NT2/D1 (cell line): Measurements from ENCODE around the gene SORCS1.

ENCODE experiments used
- YY1 ChIP-seq: IDR thresholded peaks from 2 replicates; pipeline ENCODE4 v1.6.1; 2011; ENCODE audit not compliant: insufficient read length, insufficient read depth
- ZNF274 ChIP-seq: IDR thresholded peaks from 2 replicates; pipeline ENCODE4 v1.6.1; 2011; ENCODE audit warnings: mild to moderate bottlenecking, low read depth, low read length

DNA sequence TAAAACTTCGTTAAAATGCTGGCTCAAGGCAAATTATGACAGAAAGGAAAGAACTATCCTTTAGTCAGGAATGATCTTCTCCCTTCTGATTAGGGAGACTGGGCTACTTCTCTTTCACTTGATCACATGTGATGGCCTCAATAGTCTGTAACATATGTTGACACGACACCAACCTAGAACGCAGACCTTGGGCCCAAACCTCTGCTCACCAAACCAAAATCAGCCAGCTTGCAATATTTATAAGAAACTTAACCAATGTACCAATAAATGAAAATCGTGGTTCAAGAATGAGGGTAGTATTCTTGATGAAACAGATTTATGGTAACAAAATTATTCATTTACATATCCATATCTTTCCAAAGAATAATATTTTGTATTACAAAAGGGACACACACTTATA, 361.6 kb downstream of the SORCS1 start:
- no peak for TF ChIP-seq YY1
- TF ChIP-seq ZNF274 = no peak
